GM23338 (cell line): ENCODE results near the gene NWD2. TPM values are rescaled to one million over a fixed set of nuclear protein-coding genes. Genes with fewer than 3 reads are reported as not detected.

Experiments used
- polyA plus RNA-seq: library from polyadenylated mRNA; unstranded; fragments of >200 nt; fragmentation: Nextera tagmentation; extraction: Ambion mirVana; gene quantifications from 2 replicates; pipeline ENCODE4 v1.2.1, GENCODE V29; 2016
- total RNA-seq: library from RNA; depleted of rRNA; stranded (reverse); fragments of >200 nt; shearing (Covaris generic); gene quantifications from 2 replicates; pipeline ENCODE4 v1.2.3, GENCODE V29; 2014
- TF ChIP-seq, protein P1 (sequence below): fragments of 250-450 bp; sonication (Bioruptor Pico); IDR thresholded peaks from 2 replicates; pipeline ENCODE4 v1.5.0; 2020; ENCODE audit warnings: mild to moderate bottlenecking, moderate library complexity
- TF ChIP-seq, protein P2 (sequence below): IDR thresholded peaks from one replicate; pipeline ENCODE4 v1.6.1; 2018; ENCODE audit warnings: antibody characterized with exemption; ENCODE audit not compliant: unreplicated experiment

Gene NWD2
- total and polyA plus RNA-seq, 2 experiments from 2014 or later: 0.07 TPM; not detected in 1

DNA sequence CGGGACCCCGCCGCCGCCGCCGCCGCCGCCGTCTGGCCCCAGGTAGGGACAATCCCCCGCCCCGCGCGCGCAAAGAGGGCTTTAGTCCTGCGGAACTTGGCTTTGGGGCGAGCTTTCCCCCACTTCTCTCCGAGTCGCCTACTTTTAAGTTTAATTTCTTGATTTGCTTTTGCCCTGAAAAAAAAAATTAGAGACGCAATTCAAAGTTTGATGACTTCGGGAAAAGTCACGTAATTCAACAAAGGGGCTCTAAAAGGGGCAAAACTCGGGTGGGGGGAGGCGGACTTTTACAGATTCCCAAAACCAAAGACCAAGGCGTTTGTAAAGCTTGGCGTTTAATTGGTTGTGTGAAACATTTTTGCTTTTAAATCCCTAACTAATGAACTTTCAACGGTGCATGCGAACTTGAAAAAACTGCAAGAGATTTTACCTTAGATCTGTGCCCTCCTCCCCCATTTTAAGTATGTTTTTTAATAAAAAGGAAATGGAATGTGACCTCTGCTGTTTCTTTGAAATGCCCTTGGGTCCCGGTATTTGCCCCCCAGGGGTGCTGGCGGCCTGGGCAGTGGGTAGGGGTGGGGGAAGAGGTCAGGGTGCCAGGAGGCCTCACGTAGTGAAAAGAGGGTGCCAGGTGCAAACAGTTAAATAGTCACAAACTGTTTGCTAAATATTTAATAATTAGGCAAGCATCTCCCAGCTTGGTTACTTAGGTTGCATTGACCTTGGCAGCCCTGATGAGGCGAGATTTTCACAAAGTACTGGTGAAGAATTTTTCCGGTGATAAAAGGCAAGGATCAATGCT lies 209.7 kb downstream of the NWD2 start (continued):
- TF ChIP-seq, protein P1, sequence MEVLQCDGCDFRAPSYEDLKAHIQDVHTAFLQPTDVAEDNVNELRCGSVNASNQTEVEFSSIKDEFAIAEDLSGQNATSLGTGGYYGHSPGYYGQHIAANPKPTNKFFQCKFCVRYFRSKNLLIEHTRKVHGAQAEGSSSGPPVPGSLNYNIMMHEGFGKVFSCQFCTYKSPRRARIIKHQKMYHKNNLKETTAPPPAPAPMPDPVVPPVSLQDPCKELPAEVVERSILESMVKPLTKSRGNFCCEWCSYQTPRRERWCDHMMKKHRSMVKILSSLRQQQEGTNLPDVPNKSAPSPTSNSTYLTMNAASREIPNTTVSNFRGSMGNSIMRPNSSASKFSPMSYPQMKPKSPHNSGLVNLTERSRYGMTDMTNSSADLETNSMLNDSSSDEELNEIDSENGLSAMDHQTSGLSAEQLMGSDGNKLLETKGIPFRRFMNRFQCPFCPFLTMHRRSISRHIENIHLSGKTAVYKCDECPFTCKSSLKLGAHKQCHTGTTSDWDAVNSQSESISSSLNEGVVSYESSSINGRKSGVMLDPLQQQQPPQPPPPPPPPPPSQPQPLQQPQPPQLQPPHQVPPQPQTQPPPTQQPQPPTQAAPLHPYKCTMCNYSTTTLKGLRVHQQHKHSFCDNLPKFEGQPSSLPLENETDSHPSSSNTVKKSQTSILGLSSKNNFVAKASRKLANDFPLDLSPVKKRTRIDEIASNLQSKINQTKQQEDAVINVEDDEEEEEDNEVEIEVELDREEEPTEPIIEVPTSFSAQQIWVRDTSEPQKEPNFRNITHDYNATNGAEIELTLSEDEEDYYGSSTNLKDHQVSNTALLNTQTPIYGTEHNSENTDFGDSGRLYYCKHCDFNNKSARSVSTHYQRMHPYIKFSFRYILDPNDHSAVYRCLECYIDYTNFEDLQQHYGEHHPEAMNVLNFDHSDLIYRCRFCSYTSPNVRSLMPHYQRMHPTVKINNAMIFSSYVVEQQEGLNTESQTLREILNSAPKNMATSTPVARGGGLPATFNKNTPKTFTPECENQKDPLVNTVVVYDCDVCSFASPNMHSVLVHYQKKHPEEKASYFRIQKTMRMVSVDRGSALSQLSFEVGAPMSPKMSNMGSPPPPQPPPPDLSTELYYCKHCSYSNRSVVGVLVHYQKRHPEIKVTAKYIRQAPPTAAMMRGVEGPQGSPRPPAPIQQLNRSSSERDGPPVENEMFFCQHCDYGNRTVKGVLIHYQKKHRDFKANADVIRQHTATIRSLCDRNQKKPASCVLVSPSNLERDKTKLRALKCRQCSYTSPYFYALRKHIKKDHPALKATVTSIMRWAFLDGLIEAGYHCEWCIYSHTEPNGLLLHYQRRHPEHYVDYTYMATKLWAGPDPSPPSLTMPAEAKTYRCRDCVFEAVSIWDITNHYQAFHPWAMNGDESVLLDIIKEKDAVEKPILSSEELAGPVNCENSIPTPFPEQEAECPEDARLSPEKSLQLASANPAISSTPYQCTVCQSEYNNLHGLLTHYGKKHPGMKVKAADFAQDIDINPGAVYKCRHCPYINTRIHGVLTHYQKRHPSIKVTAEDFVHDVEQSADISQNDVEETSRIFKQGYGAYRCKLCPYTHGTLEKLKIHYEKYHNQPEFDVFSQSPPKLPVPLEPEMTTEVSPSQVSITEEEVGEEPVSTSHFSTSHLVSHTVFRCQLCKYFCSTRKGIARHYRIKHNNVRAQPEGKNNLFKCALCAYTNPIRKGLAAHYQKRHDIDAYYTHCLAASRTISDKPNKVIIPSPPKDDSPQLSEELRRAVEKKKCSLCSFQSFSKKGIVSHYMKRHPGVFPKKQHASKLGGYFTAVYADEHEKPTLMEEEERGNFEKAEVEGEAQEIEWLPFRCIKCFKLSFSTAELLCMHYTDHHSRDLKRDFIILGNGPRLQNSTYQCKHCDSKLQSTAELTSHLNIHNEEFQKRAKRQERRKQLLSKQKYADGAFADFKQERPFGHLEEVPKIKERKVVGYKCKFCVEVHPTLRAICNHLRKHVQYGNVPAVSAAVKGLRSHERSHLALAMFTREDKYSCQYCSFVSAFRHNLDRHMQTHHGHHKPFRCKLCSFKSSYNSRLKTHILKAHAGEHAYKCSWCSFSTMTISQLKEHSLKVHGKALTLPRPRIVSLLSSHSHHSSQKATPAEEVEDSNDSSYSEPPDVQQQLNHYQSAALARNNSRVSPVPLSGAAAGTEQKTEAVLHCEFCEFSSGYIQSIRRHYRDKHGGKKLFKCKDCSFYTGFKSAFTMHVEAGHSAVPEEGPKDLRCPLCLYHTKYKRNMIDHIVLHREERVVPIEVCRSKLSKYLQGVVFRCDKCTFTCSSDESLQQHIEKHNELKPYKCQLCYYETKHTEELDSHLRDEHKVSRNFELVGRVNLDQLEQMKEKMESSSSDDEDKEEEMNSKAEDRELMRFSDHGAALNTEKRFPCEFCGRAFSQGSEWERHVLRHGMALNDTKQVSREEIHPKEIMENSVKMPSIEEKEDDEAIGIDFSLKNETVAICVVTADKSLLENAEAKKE (CRISPR knock-in tag): no peak
- TF ChIP-seq, protein P2, sequence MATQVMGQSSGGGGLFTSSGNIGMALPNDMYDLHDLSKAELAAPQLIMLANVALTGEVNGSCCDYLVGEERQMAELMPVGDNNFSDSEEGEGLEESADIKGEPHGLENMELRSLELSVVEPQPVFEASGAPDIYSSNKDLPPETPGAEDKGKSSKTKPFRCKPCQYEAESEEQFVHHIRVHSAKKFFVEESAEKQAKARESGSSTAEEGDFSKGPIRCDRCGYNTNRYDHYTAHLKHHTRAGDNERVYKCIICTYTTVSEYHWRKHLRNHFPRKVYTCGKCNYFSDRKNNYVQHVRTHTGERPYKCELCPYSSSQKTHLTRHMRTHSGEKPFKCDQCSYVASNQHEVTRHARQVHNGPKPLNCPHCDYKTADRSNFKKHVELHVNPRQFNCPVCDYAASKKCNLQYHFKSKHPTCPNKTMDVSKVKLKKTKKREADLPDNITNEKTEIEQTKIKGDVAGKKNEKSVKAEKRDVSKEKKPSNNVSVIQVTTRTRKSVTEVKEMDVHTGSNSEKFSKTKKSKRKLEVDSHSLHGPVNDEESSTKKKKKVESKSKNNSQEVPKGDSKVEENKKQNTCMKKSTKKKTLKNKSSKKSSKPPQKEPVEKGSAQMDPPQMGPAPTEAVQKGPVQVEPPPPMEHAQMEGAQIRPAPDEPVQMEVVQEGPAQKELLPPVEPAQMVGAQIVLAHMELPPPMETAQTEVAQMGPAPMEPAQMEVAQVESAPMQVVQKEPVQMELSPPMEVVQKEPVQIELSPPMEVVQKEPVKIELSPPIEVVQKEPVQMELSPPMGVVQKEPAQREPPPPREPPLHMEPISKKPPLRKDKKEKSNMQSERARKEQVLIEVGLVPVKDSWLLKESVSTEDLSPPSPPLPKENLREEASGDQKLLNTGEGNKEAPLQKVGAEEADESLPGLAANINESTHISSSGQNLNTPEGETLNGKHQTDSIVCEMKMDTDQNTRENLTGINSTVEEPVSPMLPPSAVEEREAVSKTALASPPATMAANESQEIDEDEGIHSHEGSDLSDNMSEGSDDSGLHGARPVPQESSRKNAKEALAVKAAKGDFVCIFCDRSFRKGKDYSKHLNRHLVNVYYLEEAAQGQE: no peak
